Activated CD8-positive, alpha-beta memory T cell treated with anti-CD3 and anti-CD28 coated beads for 4 hours (primary cell): ENCODE results near the gene TRNAU1AP.
"Not testable (repeated sequence)": the region's sequence is repeated elsewhere in the genome, so short reads cannot be mapped to it uniquely, and the experiment has no call there.

ENCODE experiments used
- DNase-seq, 2 donors: peaks; one replicate each; pipeline ENCODE4 v3.0.0-alpha.2; 2020; ENCODE audit warnings: low read depth in 2 of 2

Gene TRNAU1AP

GRCh38 chr1:28521502-28522164, 31.3 kb upstream of the TRNAU1AP start:
- DNase-seq = no peak

GRCh38 chr1:28522537-28522936, 30.3 kb upstream of the TRNAU1AP start:
- not testable (repeated sequence) for DNase-seq

GRCh38 chr1:28525002-28525642, 27.8 kb upstream of the TRNAU1AP start:
- not testable (repeated sequence) for DNase-seq

- DNase-seq = no peak
Observed at GRCh38 chr1:28526886-28527285, 26.0 kb upstream of the TRNAU1AP start.

GRCh38 chr1:28530456-28530855, 22.4 kb upstream of the TRNAU1AP start:
- no peak for DNase-seq

GRCh38 chr1:28534671-28535070, 18.2 kb upstream of the TRNAU1AP start:
- DNase-seq = no peak

- DNase-seq = no peak
Observed at GRCh38 chr1:28535180-28535579, 17.7 kb upstream of the TRNAU1AP start.

GRCh38 chr1:28537457-28538199, 15.3 kb upstream of the TRNAU1AP start:
- no peak for DNase-seq

GRCh38 chr1:28538286-28538685, 14.6 kb upstream of the TRNAU1AP start:
- DNase-seq = no peak

GRCh38 chr1:28540651-28541050, 12.2 kb upstream of the TRNAU1AP start:
- DNase-seq = no peak

GRCh38 chr1:28541414-28542015, 11.4 kb upstream of the TRNAU1AP start:
- DNase-seq = not testable (repeated sequence)

GRCh38 chr1:28545246-28545628, 7.6 kb upstream of the TRNAU1AP start:
- no peak for DNase-seq

GRCh38 chr1:28548318-28548717, 4.6 kb upstream of the TRNAU1AP start:
- DNase-seq = no peak

GRCh38 chr1:28551381-28551780, 1.5 kb upstream of the TRNAU1AP start:
- DNase-seq = no peak

GRCh38 chr1:28560886-28561285, 8.0 kb downstream of the TRNAU1AP start:
- no peak for DNase-seq

GRCh38 chr1:28564310-28564709, 11.4 kb downstream of the TRNAU1AP start:
- DNase-seq = no peak

- no peak for DNase-seq
Observed at GRCh38 chr1:28565040-28565439, 12.2 kb downstream of the TRNAU1AP start.

- no peak for DNase-seq
Observed at GRCh38 chr1:28565726-28566125, 12.8 kb downstream of the TRNAU1AP start.

GRCh38 chr1:28566931-28567330, 14.0 kb downstream of the TRNAU1AP start:
- no peak for DNase-seq

- DNase-seq = no peak
Observed at GRCh38 chr1:28571911-28572310, 19.0 kb downstream of the TRNAU1AP start.

- not testable (repeated sequence) for DNase-seq
Observed at GRCh38 chr1:28572891-28573290, 20.0 kb downstream of the TRNAU1AP start.

- no peak for DNase-seq
Observed at GRCh38 chr1:28573564-28573963, 20.7 kb downstream of the TRNAU1AP start.
